ENCODE results near the gene PRR7. TPM values are rescaled to one million over a fixed set of nuclear protein-coding genes. Genes with fewer than 3 reads are reported as not detected.

The PRR7 gene
- total and polyA plus RNA-seq, 2 of the 13 experiments (the other 11 are each of a cell fraction or from before 2014, with no cell fraction given) = 4.8 to 5.0 TPM

- TF ChIP-seq, protein P1, sequence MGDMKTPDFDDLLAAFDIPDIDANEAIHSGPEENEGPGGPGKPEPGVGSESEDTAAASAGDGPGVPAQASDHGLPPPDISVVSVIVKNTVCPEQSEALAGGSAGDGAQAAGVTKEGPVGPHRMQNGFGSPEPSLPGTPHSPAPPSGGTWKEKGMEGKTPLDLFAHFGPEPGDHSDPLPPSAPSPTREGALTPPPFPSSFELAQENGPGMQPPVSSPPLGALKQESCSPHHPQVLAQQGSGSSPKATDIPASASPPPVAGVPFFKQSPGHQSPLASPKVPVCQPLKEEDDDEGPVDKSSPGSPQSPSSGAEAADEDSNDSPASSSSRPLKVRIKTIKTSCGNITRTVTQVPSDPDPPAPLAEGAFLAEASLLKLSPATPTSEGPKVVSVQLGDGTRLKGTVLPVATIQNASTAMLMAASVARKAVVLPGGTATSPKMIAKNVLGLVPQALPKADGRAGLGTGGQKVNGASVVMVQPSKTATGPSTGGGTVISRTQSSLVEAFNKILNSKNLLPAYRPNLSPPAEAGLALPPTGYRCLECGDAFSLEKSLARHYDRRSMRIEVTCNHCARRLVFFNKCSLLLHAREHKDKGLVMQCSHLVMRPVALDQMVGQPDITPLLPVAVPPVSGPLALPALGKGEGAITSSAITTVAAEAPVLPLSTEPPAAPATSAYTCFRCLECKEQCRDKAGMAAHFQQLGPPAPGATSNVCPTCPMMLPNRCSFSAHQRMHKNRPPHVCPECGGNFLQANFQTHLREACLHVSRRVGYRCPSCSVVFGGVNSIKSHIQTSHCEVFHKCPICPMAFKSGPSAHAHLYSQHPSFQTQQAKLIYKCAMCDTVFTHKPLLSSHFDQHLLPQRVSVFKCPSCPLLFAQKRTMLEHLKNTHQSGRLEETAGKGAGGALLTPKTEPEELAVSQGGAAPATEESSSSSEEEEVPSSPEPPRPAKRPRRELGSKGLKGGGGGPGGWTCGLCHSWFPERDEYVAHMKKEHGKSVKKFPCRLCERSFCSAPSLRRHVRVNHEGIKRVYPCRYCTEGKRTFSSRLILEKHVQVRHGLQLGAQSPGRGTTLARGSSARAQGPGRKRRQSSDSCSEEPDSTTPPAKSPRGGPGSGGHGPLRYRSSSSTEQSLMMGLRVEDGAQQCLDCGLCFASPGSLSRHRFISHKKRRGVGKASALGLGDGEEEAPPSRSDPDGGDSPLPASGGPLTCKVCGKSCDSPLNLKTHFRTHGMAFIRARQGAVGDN (CRISPR knock-in tag; IDR thresholded peaks at IDR 0.05) = peak; percentile 97
- no peak for TF ChIP-seq HMGA1 (CRISPR knock-in tag; conservative IDR thresholded peaks at IDR 0.05)
- TF ChIP-seq KLF16 (CRISPR knock-in tag; IDR thresholded peaks at IDR 0.05) = peak in 1 of 2 experiments; percentile 76; a peak in 2 of 4 replicates
- TF ChIP-seq ZSCAN20 (CRISPR knock-in tag; IDR thresholded peaks at IDR 0.05; ENCODE audit: borderline replicate concordance) = no peak
- no peak for TF ChIP-seq PHF20 (CRISPR knock-in tag; IDR thresholded peaks at IDR 0.05)
- peak; percentile 58 for TF ChIP-seq TEAD3 (CRISPR knock-in tag; optimal IDR thresholded peaks at IDR 0.05; ENCODE audit: borderline replicate concordance)
- no peak for TF ChIP-seq ZFP36L2 (CRISPR knock-in tag; IDR thresholded peaks at IDR 0.05)
- no peak for TF ChIP-seq MLXIP (CRISPR knock-in tag; IDR thresholded peaks at IDR 0.05; ENCODE audit: borderline replicate concordance)
- TF ChIP-seq ZFP36 (IDR thresholded peaks at IDR 0.05; ENCODE audit: borderline replicate concordance, low read depth, low read length, partially characterized antibody) = no peak
- TF ChIP-seq ZNF138 (CRISPR knock-in tag; IDR thresholded peaks at IDR 0.05; ENCODE audit: low read depth) = 0 out of 2 replicates have a peak, but pooled peaks have one; percentile 68
- no peak for TF ChIP-seq ZNF431 (CRISPR knock-in tag; IDR thresholded peaks at IDR 0.05; ENCODE audit: borderline replicate concordance, low read depth)
- no peak for TF ChIP-seq XBP1 (CRISPR knock-in tag; IDR thresholded peaks at IDR 0.05)
- no peak for TF ChIP-seq ZNF740 (CRISPR knock-in tag; IDR thresholded peaks at IDR 0.05)
- TF ChIP-seq ZNF746 (CRISPR knock-in tag; IDR thresholded peaks at IDR 0.05) = no peak
- no peak for TF ChIP-seq NPAS2 (CRISPR knock-in tag; IDR thresholded peaks at IDR 0.05; ENCODE audit: borderline replicate concordance)
- peak; percentile 95 for TF ChIP-seq SOX5 (CRISPR knock-in tag; IDR thresholded peaks at IDR 0.05; ENCODE audit: borderline replicate concordance)
- no peak for TF ChIP-seq SNAI1 (CRISPR knock-in tag; IDR thresholded peaks at IDR 0.05; ENCODE audit: borderline replicate concordance)
- no peak for TF ChIP-seq ZNF572 (CRISPR knock-in tag; IDR thresholded peaks at IDR 0.05)
- TF ChIP-seq, protein P2, sequence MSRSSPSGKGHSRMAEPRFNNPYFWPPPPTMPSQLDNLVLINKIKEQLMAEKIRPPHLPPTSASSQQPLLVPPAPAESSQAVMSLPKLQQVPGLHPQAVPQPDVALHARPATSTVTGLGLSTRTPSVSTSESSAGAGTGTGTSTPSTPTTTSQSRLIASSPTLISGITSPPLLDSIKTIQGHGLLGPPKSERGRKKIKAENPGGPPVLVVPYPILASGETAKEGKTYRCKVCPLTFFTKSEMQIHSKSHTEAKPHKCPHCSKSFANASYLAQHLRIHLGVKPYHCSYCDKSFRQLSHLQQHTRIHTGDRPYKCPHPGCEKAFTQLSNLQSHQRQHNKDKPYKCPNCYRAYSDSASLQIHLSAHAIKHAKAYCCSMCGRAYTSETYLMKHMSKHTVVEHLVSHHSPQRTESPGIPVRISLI (CRISPR knock-in tag; IDR thresholded peaks at IDR 0.05; ENCODE audit: borderline replicate concordance) = peak; percentile 48; the same call in 1 of the 2 replicates
- TF ChIP-seq ZFY (CRISPR knock-in tag; IDR thresholded peaks at IDR 0.05) = no peak; the same call in 1 of the 2 replicates
- 0 out of 2 replicates have a peak, but pooled peaks have one; percentile 51 for TF ChIP-seq ZKSCAN8 (CRISPR knock-in tag; IDR thresholded peaks at IDR 0.05; ENCODE audit: borderline replicate concordance)
- TF ChIP-seq SMAD9 (CRISPR knock-in tag; IDR thresholded peaks at IDR 0.05) = no peak
Observed at GRCh38 chr5:177447611-177448243, 1.1 kb downstream of the PRR7 start (continued).

Measured in HepG2 (cell line).